Measurements from ENCODE around the gene LHFPL2. TPM values are rescaled to one million over a fixed set of nuclear protein-coding genes. Genes with fewer than 3 reads are reported as not detected.

Gene LHFPL2
- total and polyA plus RNA-seq, 2 donors (not counting 1 experiment from before 2014, with no cell fraction given), result 3.8 to 35.5 TPM

DNA sequence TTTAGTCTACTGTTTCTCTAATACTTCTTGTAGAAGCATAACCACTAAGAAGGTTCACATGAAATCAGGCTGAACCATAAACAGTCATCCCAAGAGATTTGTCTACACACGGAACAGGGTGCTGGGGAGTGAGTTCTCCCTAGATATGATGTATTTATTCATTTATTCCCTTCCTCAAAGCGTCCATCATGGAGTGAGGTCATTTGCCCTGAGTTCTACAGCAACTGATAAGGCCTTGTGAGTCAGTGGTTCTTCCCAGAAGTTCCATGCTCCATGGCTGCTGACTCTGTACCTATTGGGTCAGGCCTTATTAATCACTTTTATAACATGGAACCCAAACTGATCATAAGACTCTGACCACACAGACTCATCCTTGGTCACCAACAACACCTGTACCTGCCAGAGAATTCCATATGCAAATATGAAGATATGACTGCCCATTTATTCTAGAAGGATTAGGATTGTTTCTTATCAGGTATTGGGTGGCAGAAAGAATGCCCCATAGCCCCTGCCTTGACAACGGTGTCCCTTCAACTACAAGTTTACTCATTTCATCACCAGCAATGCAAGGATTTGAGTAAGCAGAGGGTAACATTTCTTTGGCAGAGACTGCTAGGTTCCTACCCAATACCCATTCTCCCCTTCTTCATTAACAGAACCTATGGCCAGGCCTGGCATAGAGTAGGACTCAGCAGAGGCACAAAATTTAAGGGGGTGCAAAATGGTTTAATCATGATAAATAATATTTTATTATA is 118.1 kb downstream of the LHFPL2 start:
- Mint-ChIP-seq H3K27ac (no peak overlapping the region), H3K27me3 (no peaks in the 10 kb centered on the region), H3K9me3 (ENCODE audit: insufficient read depth) (no peaks in the 10 kb centered on the region), H3K4me3 (no peak overlapping the region), H3K4me1 (peaks cover 3% of the 10 kb centered on the region)
- no peak overlapping the region for H3K27ac ChIP-seq (ENCODE audit: low read length in 2 of 2)
- H3K79me2 ChIP-seq (ENCODE audit: control insufficient read depth, insufficient read depth, low read length), result no peaks in the 10 kb centered on the region
- intact Hi-C loops (cut with micrococcal nuclease), result no loop called here
- no peak overlapping the region for H3K9ac ChIP-seq (ENCODE audit: low read length)
- no peaks in the 10 kb centered on the region for H3K36me3 ChIP-seq (replicated peaks in 1 of 2; ENCODE audit: control extremely low read depth in 1 of 2, control insufficient read depth in 1 of 2, extremely low read depth in 1 of 2, insufficient read depth in 2 of 2, low read length in 1 of 2)
- H3K4me1 ChIP-seq (ENCODE audit: control insufficient read depth in 2 of 2, insufficient read depth in 2 of 2, low read length in 2 of 2), result no peaks in the 10 kb centered on the region
- TF ChIP-seq, protein P1, sequence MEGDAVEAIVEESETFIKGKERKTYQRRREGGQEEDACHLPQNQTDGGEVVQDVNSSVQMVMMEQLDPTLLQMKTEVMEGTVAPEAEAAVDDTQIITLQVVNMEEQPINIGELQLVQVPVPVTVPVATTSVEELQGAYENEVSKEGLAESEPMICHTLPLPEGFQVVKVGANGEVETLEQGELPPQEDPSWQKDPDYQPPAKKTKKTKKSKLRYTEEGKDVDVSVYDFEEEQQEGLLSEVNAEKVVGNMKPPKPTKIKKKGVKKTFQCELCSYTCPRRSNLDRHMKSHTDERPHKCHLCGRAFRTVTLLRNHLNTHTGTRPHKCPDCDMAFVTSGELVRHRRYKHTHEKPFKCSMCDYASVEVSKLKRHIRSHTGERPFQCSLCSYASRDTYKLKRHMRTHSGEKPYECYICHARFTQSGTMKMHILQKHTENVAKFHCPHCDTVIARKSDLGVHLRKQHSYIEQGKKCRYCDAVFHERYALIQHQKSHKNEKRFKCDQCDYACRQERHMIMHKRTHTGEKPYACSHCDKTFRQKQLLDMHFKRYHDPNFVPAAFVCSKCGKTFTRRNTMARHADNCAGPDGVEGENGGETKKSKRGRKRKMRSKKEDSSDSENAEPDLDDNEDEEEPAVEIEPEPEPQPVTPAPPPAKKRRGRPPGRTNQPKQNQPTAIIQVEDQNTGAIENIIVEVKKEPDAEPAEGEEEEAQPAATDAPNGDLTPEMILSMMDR (IDR thresholded peaks at IDR 0.05), result no peak
- TF ChIP-seq EZH2 (IDR thresholded peaks at IDR 0.05; ENCODE audit: borderline replicate concordance, insufficient read depth, low read depth, low read length, poor library complexity, severe bottlenecking), result no peak
- ATAC-seq (ENCODE audit: low read depth) (no peak), DNase-seq (no peak)
- H3K4me2 ChIP-seq (replicated peaks; ENCODE audit: low read depth, low read length, poor library complexity, severe bottlenecking), result no peak overlapping the region
- WGBS (ENCODE audit: insufficient coverage), result 33% methylated on average over 1 of the region's 3 CpGs
- ChIA-PET POLR2A (no interaction called here), CTCF (no interaction called here)
- no peak overlapping the region for H2AFZ ChIP-seq (ENCODE audit: insufficient read depth, low read depth, low read length, poor library complexity, severe bottlenecking)
- H4K20me1 ChIP-seq (ENCODE audit: control insufficient read depth, insufficient read depth, low read length, poor library complexity, severe bottlenecking), result no peaks in the 10 kb centered on the region
- H3K9me3 ChIP-seq (ENCODE audit: control extremely low read depth in 1 of 3, control insufficient read depth in 2 of 3, insufficient read depth in 1 of 3, low read length in 2 of 3), result no peaks in the 10 kb centered on the region
- H3K4me3 ChIP-seq (ENCODE audit: control extremely low read depth in 1 of 5, extremely low read depth in 1 of 5, insufficient read depth in 1 of 5, low read depth in 2 of 5, low read length in 4 of 5), result no peak overlapping the region
- no peaks in the 10 kb centered on the region for H3K27me3 ChIP-seq (replicated peaks in 1 of 4; ENCODE audit: control extremely low read depth in 1 of 4, control insufficient read depth in 3 of 4, insufficient read depth in 4 of 4, low read length in 3 of 4)

DNA sequence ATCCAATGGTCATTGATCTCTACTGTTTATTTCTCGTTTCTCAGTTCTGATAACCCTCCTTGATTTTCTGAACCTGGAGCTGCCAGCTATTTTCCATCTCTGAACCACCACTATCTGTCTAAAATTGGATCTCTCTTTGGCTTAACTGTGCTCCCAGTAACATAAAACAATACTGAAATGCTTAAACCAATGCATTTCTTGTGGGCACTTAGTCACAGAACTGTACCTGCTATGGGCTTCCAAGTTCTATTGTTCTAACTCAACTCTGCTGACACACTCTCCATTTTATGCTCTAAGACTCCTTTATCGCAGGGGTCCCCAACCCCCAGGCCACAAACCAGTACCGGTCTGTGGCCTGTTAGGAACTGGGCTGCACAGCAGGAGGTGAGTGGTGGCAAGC is 120.6 kb downstream of the LHFPL2 start:
- no peak overlapping the region for H2AFZ ChIP-seq (ENCODE audit: insufficient read depth, low read depth, low read length, poor library complexity, severe bottlenecking)
- 100% methylated on average over 1 of the region's 3 CpGs for WGBS (ENCODE audit: insufficient coverage)
- H3K4me1 ChIP-seq (ENCODE audit: control insufficient read depth in 2 of 2, insufficient read depth in 2 of 2, low read length in 2 of 2), result no peaks in the 10 kb centered on the region
- no peak overlapping the region for H3K4me3 ChIP-seq (ENCODE audit: control extremely low read depth in 1 of 5, extremely low read depth in 1 of 5, insufficient read depth in 1 of 5, low read depth in 2 of 5, low read length in 4 of 5)
- CTCF ChIA-PET, result interaction anchor here (2.1 kb wide), 1 partner anchor 9 kb away, joined by 7 read pairs; no protein-coding TSS in a partner anchor
- no peaks in the 10 kb centered on the region for H3K27me3 ChIP-seq (replicated peaks in 1 of 4; ENCODE audit: control extremely low read depth in 1 of 4, control insufficient read depth in 3 of 4, insufficient read depth in 4 of 4, low read length in 3 of 4)
- POLR2A ChIA-PET, result no interaction called here
- no peak for ATAC-seq (ENCODE audit: low read depth)
- Mint-ChIP-seq H3K27me3 (no peaks in the 10 kb centered on the region), H3K27ac (no peak overlapping the region), H3K4me3 (no peak overlapping the region), H3K4me1 (peaks cover 3% of the 10 kb centered on the region), H3K9me3 (ENCODE audit: insufficient read depth) (no peaks in the 10 kb centered on the region)
- no peak for TF ChIP-seq EZH2 (IDR thresholded peaks at IDR 0.05; ENCODE audit: borderline replicate concordance, insufficient read depth, low read depth, low read length, poor library complexity, severe bottlenecking)
- TF ChIP-seq, protein P1 (IDR thresholded peaks at IDR 0.05), result no peak
- DNase-seq, result no peak
- H3K9ac ChIP-seq (ENCODE audit: low read length), result no peak overlapping the region
- intact Hi-C loops (cut with micrococcal nuclease), result no loop called here
- H3K9me3 ChIP-seq (ENCODE audit: control extremely low read depth in 1 of 3, control insufficient read depth in 2 of 3, insufficient read depth in 1 of 3, low read length in 2 of 3), result no peaks in the 10 kb centered on the region
- H3K79me2 ChIP-seq (ENCODE audit: control insufficient read depth, insufficient read depth, low read length), result no peaks in the 10 kb centered on the region
- H3K4me2 ChIP-seq (replicated peaks; ENCODE audit: low read depth, low read length, poor library complexity, severe bottlenecking), result no peak overlapping the region
- H4K20me1 ChIP-seq (ENCODE audit: control insufficient read depth, insufficient read depth, low read length, poor library complexity, severe bottlenecking), result no peaks in the 10 kb centered on the region
- H3K36me3 ChIP-seq (replicated peaks in 1 of 2; ENCODE audit: control extremely low read depth in 1 of 2, control insufficient read depth in 1 of 2, extremely low read depth in 1 of 2, insufficient read depth in 2 of 2, low read length in 1 of 2), result no peaks in the 10 kb centered on the region
- no peak overlapping the region for H3K27ac ChIP-seq (ENCODE audit: low read length in 2 of 2)
